Measurements from ENCODE around the gene DCAF17. TPM values are rescaled to one million over a fixed set of nuclear protein-coding genes. Genes with fewer than 3 reads are reported as not detected.

Gene DCAF17
- polyA plus RNA-seq, 1 donor from 2014 or later: 20.3 TPM

DNA sequence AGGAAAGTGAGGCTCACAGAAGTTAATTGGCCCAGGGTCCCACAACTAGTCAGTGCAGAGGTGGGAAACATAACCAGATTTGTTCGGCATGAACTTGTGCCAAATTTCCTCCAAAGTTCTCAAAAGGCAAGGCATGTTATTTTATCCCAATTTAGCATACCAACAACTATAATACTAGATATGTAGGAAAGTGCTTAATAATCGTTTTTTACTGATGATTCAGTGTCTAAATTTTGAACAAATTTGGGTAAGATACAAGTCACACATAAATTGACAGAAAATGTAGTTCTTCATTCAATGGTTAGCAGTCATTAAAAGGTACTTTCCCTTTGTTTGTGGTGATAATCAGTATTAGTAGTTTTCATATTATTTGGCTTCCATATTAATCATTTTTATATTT, 49.8 kb downstream of the DCAF17 start:
- Histone ChIP-seq H3K4me3 (ENCODE audit: low read length) (no peak overlapping the region), H4K20me1 (ENCODE audit: insufficient read depth) (no peaks in the 10 kb centered on the region), H3K27ac (ENCODE audit: low read length) (no peak overlapping the region), H3K9me2 (ENCODE audit: insufficient read depth, low read length) (no peaks in the 10 kb centered on the region), H3K9me3 (ENCODE audit: low read length) (no peaks in the 10 kb centered on the region), H3K9ac (ENCODE audit: low read length) (no peak overlapping the region), H2AFZ (ENCODE audit: low read depth, low read length) (no peak overlapping the region), H3K36me3 (ENCODE audit: insufficient read depth, low read length) (no peaks in the 10 kb centered on the region), H3K27me3 (ENCODE audit: insufficient read depth, low read depth, low read length) (no peaks in the 10 kb centered on the region), H3F3A (ENCODE audit: insufficient read depth, low read length, poor library complexity, severe bottlenecking) (no peaks in the 10 kb centered on the region), H3K4me2 (ENCODE audit: low read length) (no peak overlapping the region), H3K79me2 (replicated peaks; ENCODE audit: insufficient read depth, low read length) (no peaks in the 10 kb centered on the region)
- no peak for TF ChIP-seq POLR2AphosphoS5 (IDR thresholded peaks at IDR 0.05)
- TF ChIP-seq, protein P1, sequence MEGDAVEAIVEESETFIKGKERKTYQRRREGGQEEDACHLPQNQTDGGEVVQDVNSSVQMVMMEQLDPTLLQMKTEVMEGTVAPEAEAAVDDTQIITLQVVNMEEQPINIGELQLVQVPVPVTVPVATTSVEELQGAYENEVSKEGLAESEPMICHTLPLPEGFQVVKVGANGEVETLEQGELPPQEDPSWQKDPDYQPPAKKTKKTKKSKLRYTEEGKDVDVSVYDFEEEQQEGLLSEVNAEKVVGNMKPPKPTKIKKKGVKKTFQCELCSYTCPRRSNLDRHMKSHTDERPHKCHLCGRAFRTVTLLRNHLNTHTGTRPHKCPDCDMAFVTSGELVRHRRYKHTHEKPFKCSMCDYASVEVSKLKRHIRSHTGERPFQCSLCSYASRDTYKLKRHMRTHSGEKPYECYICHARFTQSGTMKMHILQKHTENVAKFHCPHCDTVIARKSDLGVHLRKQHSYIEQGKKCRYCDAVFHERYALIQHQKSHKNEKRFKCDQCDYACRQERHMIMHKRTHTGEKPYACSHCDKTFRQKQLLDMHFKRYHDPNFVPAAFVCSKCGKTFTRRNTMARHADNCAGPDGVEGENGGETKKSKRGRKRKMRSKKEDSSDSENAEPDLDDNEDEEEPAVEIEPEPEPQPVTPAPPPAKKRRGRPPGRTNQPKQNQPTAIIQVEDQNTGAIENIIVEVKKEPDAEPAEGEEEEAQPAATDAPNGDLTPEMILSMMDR (IDR thresholded peaks at IDR 0.05; ENCODE audit: poor library complexity, severe bottlenecking): no peak
- TF ChIP-seq, protein P2, sequence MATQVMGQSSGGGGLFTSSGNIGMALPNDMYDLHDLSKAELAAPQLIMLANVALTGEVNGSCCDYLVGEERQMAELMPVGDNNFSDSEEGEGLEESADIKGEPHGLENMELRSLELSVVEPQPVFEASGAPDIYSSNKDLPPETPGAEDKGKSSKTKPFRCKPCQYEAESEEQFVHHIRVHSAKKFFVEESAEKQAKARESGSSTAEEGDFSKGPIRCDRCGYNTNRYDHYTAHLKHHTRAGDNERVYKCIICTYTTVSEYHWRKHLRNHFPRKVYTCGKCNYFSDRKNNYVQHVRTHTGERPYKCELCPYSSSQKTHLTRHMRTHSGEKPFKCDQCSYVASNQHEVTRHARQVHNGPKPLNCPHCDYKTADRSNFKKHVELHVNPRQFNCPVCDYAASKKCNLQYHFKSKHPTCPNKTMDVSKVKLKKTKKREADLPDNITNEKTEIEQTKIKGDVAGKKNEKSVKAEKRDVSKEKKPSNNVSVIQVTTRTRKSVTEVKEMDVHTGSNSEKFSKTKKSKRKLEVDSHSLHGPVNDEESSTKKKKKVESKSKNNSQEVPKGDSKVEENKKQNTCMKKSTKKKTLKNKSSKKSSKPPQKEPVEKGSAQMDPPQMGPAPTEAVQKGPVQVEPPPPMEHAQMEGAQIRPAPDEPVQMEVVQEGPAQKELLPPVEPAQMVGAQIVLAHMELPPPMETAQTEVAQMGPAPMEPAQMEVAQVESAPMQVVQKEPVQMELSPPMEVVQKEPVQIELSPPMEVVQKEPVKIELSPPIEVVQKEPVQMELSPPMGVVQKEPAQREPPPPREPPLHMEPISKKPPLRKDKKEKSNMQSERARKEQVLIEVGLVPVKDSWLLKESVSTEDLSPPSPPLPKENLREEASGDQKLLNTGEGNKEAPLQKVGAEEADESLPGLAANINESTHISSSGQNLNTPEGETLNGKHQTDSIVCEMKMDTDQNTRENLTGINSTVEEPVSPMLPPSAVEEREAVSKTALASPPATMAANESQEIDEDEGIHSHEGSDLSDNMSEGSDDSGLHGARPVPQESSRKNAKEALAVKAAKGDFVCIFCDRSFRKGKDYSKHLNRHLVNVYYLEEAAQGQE (IDR thresholded peaks at IDR 0.05; ENCODE audit: borderline replicate concordance): no peak
- TF ChIP-seq EZH2 (IDR thresholded peaks at IDR 0.05; ENCODE audit: borderline replicate concordance, insufficient read depth, low read length, poor library complexity, severe bottlenecking): no peak
- no peak for TF ChIP-seq SMC3 (conservative IDR thresholded peaks at IDR 0.05; ENCODE audit: poor library complexity)
- no peak for TF ChIP-seq TAF1 (IDR thresholded peaks at IDR 0.05; ENCODE audit: low read depth)
- TF ChIP-seq EP300 (conservative IDR thresholded peaks at IDR 0.05; ENCODE audit: poor library complexity, severe bottlenecking): no peak
- no peak for TF ChIP-seq RAD21 (conservative IDR thresholded peaks at IDR 0.05)
- no peak for TF ChIP-seq MXI1 (conservative IDR thresholded peaks at IDR 0.05; ENCODE audit: poor library complexity, severe bottlenecking)

DNA sequence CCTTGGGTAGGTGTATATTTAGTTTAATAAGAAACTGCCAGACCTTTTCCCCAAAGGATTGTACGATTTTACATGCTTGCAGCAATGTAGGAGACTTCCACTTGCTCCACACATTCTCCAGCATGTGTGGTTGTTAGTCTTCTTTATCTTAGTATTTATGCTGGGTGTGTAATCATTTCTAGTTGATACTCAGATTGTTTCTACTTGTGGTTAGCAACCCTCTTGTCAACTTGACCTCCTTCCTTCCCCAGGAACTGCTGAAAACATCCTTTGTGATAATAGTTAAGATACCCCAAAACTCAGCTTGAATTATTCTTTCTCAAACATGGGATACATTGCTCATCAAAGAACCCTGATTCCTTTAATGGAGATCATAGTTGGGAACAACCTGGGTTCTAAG, 51.1 kb downstream of the DCAF17 start:
- TF ChIP-seq, protein P2 (IDR thresholded peaks at IDR 0.05; ENCODE audit: borderline replicate concordance): no peak
- TF ChIP-seq TAF1 (IDR thresholded peaks at IDR 0.05; ENCODE audit: low read depth) (no peak), RAD21 (conservative IDR thresholded peaks at IDR 0.05) (no peak), EP300 (conservative IDR thresholded peaks at IDR 0.05; ENCODE audit: poor library complexity, severe bottlenecking) (no peak), MXI1 (conservative IDR thresholded peaks at IDR 0.05; ENCODE audit: poor library complexity, severe bottlenecking) (no peak), SMC3 (conservative IDR thresholded peaks at IDR 0.05; ENCODE audit: poor library complexity) (no peak), EZH2 (IDR thresholded peaks at IDR 0.05; ENCODE audit: borderline replicate concordance, insufficient read depth, low read length, poor library complexity, severe bottlenecking) (no peak), POLR2AphosphoS5 (IDR thresholded peaks at IDR 0.05) (no peak)
- TF ChIP-seq, protein P1 (IDR thresholded peaks at IDR 0.05; ENCODE audit: poor library complexity, severe bottlenecking): no peak
- Histone ChIP-seq H3K36me3 (ENCODE audit: insufficient read depth, low read length) (no peaks in the 10 kb centered on the region), H3K9me2 (ENCODE audit: insufficient read depth, low read length) (no peaks in the 10 kb centered on the region), H3K27me3 (ENCODE audit: insufficient read depth, low read depth, low read length) (no peaks in the 10 kb centered on the region), H3K27ac (ENCODE audit: low read length) (no peak overlapping the region), H4K20me1 (ENCODE audit: insufficient read depth) (no peaks in the 10 kb centered on the region), H3K4me3 (ENCODE audit: low read length) (no peak overlapping the region), H2AFZ (ENCODE audit: low read depth, low read length) (no peak overlapping the region), H3K9ac (ENCODE audit: low read length) (no peak overlapping the region), H3K4me2 (ENCODE audit: low read length) (no peak overlapping the region), H3K9me3 (ENCODE audit: low read length) (no peaks in the 10 kb centered on the region), H3K79me2 (replicated peaks; ENCODE audit: insufficient read depth, low read length) (no peaks in the 10 kb centered on the region), H3F3A (ENCODE audit: insufficient read depth, low read length, poor library complexity, severe bottlenecking) (no peaks in the 10 kb centered on the region)
